ENCODE data around the gene TBL1Y.
"Not testable (repeated sequence)": the region's sequence is repeated elsewhere in the genome, so short reads cannot be mapped to it uniquely, and the experiment has no call there.

TBL1Y gene

GRCh38 chrY:7080548-7080947 is 170.1 kb downstream of the TBL1Y start:
- not testable (repeated sequence) for DNase-seq (ENCODE audit: low read depth in 2 of 2)

- DNase-seq (ENCODE audit: low read depth in 2 of 2): peak in 1 of 2 donors; percentile 52
Measured at GRCh38 chrY:7085606-7086005, 175.1 kb downstream of the TBL1Y start.

GRCh38 chrY:7092836-7093235 is 182.3 kb downstream of the TBL1Y start:
- DNase-seq (ENCODE audit: low read depth in 2 of 2): no peak

GRCh38 chrY:7094365-7094764 is 183.9 kb downstream of the TBL1Y start:
- no peak for DNase-seq (ENCODE audit: low read depth in 2 of 2)

GRCh38 chrY:7097021-7097420 is 186.5 kb downstream of the TBL1Y start:
- DNase-seq (ENCODE audit: low read depth in 2 of 2): no peak

GRCh38 chrY:7099742-7100141 is 189.2 kb downstream of the TBL1Y start:
- DNase-seq (ENCODE audit: low read depth in 2 of 2): no peak

- DNase-seq (ENCODE audit: low read depth in 2 of 2): no peak
Measured at GRCh38 chrY:7102680-7103079, 192.2 kb downstream of the TBL1Y start.

GRCh38 chrY:7107179-7107578 is 196.7 kb downstream of the TBL1Y start:
- DNase-seq (ENCODE audit: low read depth in 2 of 2): no peak

GRCh38 chrY:7110086-7110485 is 199.6 kb downstream of the TBL1Y start:
- DNase-seq (ENCODE audit: low read depth in 2 of 2): no peak

GRCh38 chrY:7115871-7116270 is 205.4 kb downstream of the TBL1Y start:
- DNase-seq (ENCODE audit: low read depth in 2 of 2): no peak

- DNase-seq (ENCODE audit: low read depth in 2 of 2): no peak
Measured at GRCh38 chrY:7122202-7122601, 211.7 kb downstream of the TBL1Y start.

- DNase-seq (ENCODE audit: low read depth in 2 of 2): no peak
Measured at GRCh38 chrY:7125136-7126056, 214.9 kb downstream of the TBL1Y start.

GRCh38 chrY:7128211-7128610 is 217.7 kb downstream of the TBL1Y start:
- no peak for DNase-seq (ENCODE audit: low read depth in 2 of 2)
